ENCODE data around the gene ARMCX4.

DNA sequence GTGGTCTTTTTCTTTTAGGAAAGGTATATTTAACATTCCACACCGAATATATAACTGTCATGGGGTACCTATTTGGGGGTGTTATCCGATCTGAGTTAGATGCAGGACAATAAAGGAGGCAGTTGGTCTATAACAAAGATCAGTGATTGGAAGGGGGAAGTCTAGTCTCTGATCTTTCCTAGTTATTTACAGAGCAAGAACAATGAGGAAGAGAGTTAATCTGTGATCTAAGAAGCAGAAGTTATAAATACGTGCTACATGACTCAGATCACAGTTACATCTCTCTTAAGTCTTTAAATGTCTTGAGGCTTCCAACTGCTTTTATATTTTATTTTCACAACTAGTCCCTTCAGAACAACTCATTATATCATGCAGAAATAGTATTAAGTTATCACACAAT, 33.2 kb upstream of the ARMCX4 start:
- TF ChIP-seq CTCF (IDR thresholded peaks at IDR 0.05) (no peak), POLR2A (IDR thresholded peaks at IDR 0.05; ENCODE audit: low read depth) (no peak)
